Mucosa of gallbladder (tissue), 1 donor: ENCODE measurements around the gene OBSCN. TPM values are rescaled to one million over a fixed set of nuclear protein-coding genes. Genes with fewer than 3 reads are reported as not detected.
"Not testable (repeated sequence)": the region's sequence is repeated elsewhere in the genome, so short reads cannot be mapped to it uniquely, and the experiment has no call there.

Source experiments
- DNase-seq: peaks from one replicate; pipeline ENCODE4 v3.0.0-alpha.2; 2020; ENCODE audit warnings: low spot score
- total RNA-seq: library from RNA; stranded (reverse); gene quantifications from one replicate; pipeline ENCODE4 v1.2.1, GENCODE V29; 2021
- donor health status: DM: no; HTN: no; CAD: no.

The OBSCN gene
- total RNA-seq, 1 donor from 2014 or later: 25.8 TPM

DNA sequence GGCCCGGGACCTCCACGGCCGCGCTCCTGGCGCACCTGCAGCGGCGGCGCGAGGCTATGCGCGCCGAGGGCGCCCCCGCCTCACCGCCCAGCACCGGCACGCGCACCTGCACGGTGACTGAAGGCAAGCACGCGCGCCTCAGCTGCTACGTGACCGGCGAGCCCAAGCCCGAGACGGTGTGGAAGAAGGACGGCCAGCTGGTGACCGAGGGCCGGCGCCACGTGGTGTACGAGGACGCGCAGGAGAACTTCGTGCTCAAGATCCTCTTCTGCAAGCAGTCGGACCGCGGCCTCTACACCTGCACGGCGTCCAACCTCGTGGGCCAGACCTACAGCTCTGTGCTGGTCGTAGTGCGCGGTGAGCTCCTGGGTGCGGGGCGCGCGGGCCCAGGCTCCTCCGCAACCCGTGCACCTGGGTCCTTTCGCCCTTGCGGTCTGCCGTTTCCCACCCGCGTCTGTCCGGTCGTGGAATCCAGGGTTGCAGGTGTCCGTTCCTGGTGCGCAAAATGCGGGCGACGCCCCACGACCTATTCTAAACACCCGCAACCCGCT, 4.6 kb downstream of the OBSCN start:
- no peak for DNase-seq

GRCh38 chr1:228212966-228213844, 5.4 kb downstream of the OBSCN start:
- peak; percentile 87 for DNase-seq

DNA sequence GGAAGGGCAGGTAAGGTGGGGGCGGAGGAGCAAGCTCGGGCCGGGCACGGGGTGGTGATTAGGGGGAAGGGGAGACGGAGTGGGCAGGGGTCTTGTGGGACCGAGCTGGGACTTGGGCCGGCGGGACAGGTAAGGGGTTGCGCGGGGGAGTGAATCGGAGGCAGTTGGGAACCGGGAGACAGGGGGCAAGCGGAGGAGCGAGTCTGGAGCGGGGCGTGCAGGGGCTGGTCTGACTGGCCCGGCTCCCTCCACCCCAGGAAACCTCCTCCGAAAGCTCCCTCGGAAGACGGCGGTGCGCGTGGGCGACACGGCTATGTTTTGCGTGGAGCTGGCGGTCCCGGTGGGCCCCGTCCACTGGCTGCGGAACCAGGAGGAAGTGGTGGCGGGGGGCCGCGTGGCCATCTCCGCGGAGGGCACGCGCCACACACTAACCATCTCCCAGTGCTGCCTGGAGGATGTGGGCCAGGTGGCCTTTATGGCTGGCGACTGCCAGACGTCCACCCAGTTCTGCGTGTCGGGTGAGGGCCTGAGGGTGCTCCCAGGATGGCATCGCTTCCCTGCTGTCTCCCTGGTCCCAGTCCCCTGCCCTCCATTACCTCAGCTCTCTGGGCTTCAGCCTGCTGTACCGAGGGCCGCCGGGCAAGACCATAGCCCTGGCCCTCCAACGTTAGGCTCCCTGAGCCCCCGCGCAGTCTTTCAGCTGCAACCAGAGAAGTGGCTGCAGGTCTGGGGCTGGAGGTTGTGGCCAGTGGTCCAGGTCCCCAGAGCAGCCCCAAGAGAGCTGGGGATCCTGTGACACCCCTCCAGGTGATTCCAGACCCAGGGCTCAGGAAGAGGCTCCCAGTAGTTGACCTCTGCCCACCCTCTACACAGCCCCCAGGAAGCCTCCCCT, 6.3 kb downstream of the OBSCN start:
- DNase-seq: no peak

GRCh38 chr1:228214921-228215662, 7.2 kb downstream of the OBSCN start:
- DNase-seq: no peak

DNA sequence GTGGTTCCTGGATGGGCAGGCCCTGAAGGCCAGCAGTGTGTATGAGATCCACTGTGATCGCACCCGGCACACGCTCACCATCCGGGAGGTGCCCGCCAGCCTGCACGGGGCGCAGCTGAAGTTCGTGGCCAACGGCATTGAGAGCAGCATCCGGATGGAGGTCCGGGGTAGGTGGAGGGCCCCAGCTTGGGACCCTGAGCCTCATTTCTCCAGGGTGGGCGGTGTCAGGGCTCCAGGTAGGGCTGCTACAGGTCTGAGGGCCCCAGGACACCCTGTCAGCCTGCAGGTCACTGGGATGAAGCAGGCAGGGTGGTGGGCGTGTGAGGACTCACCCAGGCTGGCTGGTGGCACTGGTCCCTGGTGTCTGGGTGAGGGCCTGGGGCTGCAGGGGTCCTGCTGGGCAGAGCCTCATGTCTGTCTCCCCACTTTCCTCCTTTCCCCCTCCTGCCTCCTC, 7.8 kb downstream of the OBSCN start:
- no peak for DNase-seq

- DNase-seq: no peak
Observed at GRCh38 chr1:228216371-228217320, 8.8 kb downstream of the OBSCN start.

DNA sequence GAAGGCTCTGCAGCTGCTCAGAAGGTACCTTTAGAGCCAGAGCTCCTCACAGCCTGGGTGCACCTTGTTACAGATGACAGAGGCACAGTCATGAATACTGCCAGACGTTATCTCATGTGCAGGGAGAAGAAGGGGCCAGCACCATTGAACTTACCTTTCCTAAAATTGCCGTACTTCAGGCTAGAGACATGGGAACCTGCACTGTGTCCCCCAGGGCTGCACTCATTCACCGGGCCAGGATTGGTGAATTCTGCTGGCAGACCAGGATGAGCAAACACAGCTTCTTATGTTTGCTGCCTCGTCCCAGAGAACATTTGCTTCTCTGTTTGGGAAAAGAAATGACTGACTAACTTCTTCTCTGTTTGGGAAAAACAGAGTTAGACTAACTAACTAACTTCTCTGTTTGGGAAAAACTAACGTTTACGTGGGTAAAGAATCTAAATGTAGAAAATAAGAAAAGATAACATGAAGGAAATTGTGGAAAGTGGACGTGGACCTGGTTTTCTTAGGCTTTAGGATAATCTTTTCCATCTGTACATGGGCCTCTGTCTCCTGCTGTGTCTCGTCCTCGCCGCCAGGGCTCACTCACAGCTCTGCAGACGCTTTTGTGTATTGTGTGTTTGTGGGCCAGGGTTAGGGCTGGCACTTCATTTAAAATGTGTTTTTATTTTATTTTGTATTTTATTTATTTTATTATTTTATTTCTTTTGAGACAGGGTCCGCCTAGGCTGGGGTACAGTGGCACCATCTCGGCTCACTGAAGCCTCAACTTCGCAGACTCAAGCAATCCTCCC, 9.9 kb downstream of the OBSCN start:
- DNase-seq: no peak

DNA sequence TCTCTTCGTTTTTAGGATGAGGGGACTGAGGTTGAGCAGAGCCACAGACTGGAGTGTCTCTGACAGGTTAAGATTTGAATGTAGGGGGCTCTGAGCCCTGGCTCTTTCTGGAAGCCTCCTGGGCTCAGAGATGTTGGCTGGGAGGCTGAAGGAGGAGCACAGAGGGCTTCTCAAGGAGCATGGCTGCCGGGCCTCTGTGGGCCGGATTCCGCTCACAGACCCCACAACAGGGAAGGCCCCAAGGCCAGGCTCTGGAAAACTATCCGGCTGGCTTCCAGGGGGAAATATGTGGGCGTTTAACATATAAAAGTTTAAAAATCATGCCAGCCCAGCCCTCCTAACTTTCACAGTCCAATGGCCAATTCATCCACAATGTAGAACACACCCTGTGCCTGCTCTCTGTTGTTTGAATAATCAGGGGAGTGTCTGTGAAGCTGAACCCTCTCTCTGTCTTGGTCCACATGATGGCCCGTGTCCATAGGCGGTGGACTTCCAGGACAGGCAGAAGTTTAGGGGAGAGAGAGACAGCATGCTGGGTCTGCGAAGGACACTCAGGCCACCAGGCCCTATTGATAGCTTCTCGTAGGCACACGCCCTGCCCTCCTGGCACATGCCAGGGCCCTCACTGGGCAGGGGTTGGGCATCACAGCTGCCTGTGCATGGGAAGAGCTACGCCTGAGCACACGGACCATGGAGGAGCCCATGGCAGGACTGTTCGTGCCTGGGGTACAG, 10.8 kb downstream of the OBSCN start:
- no peak for DNase-seq

DNA sequence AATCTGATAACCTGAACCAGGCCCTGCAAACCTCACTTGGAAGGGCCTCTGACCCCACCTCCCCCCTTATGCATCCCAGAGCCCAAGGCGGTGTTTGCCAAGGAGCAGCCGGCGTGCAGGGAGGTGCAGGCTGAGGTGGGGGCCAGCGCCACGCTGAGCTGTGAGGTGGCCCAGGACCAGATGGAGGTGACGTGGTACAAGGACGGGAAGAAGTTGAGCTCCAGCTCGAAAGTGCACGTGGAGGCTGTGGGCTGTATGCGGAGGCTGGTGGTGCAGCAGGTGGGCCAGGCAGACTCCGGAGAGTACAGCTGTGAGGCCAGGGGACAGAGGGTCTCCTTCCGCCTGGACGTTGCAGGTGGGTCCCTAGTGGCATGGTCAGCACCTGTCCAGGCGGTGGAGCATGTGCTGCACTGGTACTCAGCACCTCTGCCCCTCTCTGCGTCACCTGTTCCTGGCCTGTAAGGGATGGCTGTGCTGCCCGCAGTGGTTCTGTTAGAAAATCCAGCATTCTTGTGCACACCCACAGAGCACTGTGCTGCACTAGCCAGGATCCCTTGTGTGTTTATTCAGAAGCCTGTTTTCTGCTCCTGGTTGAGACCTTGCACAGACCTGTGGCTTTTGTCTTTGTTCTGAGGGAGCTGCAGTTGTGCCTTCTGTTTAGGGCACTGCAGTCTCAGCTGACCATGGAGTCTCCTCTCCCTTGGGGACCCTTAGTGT, 11.6 kb downstream of the OBSCN start:
- DNase-seq: no peak

GRCh38 chr1:228219962-228220780, 12.3 kb downstream of the OBSCN start:
- DNase-seq: no peak

GRCh38 chr1:228221097-228221496, 13.3 kb downstream of the OBSCN start:
- DNase-seq: not testable (repeated sequence)

DNA sequence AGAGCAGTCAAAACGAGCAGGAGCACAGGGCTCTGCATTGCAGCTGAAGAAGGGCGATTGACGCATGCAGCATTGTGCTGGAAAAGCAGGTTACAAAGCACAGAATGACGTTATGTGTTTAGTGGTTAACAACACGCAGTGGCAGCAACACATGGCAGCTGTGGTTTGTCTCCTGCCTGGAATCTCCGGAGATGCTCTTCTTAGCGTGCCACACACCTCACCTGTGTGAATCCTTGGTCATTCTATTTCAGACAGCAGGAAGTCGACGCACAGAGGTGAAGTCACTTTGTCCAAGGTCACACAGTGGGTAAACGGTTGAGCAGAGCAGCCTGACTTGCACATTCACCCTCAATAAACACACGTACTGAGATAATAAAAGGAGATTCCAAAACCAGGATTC, 14.7 kb downstream of the OBSCN start:
- DNase-seq: no peak

DNA sequence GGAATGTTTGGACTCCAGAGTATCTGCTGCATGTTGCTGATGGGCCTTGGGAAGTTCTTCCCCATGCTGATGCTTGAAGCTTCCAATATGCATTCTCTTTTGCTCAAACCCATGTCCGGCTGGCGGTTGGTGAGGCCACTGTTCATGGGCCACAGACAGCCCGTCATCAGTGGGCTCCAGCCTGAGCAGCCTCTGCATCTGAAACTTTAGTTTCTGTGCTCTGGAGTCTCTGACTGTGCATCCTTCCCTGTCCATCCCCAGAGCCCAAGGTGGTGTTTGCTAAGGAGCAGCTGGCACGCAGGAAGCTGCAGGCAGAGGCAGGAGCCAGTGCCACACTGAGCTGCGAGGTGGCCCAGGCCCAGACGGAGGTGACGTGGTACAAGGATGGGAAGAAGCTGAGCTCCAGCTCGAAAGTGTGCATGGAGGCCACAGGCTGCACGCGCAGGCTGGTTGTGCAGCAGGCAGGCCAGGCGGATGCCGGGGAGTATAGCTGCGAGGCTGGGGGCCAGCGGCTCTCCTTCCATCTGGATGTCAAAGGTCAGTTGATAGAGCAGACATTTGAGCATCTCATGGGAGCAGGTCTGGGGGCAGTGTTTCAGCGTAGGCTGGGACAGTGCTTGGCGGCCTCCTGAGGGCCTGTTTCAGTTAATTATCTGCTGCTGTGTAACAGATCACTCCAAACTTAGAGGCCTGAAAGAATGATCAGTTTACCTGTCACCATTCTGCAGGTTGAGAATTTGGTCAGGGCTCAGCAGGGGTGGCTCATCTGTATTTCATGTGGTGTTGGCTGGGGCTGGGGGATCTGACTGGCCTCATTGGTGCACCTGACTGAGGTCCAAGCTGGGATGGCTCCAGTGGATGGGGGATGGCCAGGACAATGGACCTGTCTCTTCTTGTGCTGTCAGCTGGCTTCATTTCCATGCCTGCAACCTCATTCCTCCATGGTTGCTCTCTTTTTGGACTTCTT, 16.6 kb downstream of the OBSCN start:
- DNase-seq: no peak

- DNase-seq: no peak
Observed at GRCh38 chr1:228225165-228225710, 17.4 kb downstream of the OBSCN start.

DNA sequence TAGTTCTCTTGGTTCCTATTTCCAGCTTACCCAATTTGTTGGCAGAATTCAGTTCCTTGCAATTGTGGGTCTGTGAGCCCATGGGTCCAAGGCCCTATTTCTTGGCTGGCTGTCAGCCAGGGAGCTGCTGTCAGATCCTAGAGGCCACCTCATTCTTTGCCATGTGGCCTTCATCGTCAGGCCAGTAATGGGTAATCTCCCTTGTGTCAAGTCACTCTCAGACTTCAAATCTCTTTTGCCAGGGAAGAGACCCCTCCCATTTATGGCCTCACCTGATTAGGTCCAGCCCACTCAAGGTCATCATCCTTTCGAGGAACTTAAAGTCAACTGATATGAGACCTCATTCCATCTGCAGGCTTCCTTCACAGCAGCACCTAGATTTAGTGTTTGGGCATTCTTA, 17.9 kb downstream of the OBSCN start:
- no peak for DNase-seq
